ENCODE results near the gene IRF4. TPM values are rescaled to one million over a fixed set of nuclear protein-coding genes. Genes with fewer than 3 reads are reported as not detected.

Gene IRF4
- total RNA-seq, 1 experiment from 2014 or later = 0.15 TPM

GRCh38 chr6:354631-355280, 36.8 kb upstream of the IRF4 start:
- Histone ChIP-seq H3K27me3 (ENCODE audit: low read length) (no peaks in the 10 kb centered on the region), H3K4me2 (ENCODE audit: low read length) (no peak overlapping the region), H3K9me3 (ENCODE audit: low read length) (no peaks in the 10 kb centered on the region), H3K9me2 (replicated peaks; ENCODE audit: low read length) (no peaks in the 10 kb centered on the region), H3K9ac (ENCODE audit: low read length) (no peak overlapping the region), H2AFZ (ENCODE audit: low read length) (no peak overlapping the region), H4K20me1 (ENCODE audit: low read length) (no peaks in the 10 kb centered on the region), H3K4me3 (ENCODE audit: low read length) (no peak overlapping the region), H3K27ac (ENCODE audit: low read length) (no peak overlapping the region), H3K4me1 (ENCODE audit: insufficient read depth, low read length) (no peaks in the 10 kb centered on the region), H3K79me2 (ENCODE audit: low read length) (no peaks in the 10 kb centered on the region), H3K36me3 (ENCODE audit: low read depth, low read length) (no peaks in the 10 kb centered on the region), H3F3A (ENCODE audit: low read length, unreplicated experiment) (no peaks in the 10 kb centered on the region)
- intact Hi-C loops (cut with micrococcal nuclease) = no loop called here
- no TSS peak for BruUV-seq (replicated peaks)
- CTCF ChIA-PET = no interaction called here
- TF ChIP-seq, protein P1, sequence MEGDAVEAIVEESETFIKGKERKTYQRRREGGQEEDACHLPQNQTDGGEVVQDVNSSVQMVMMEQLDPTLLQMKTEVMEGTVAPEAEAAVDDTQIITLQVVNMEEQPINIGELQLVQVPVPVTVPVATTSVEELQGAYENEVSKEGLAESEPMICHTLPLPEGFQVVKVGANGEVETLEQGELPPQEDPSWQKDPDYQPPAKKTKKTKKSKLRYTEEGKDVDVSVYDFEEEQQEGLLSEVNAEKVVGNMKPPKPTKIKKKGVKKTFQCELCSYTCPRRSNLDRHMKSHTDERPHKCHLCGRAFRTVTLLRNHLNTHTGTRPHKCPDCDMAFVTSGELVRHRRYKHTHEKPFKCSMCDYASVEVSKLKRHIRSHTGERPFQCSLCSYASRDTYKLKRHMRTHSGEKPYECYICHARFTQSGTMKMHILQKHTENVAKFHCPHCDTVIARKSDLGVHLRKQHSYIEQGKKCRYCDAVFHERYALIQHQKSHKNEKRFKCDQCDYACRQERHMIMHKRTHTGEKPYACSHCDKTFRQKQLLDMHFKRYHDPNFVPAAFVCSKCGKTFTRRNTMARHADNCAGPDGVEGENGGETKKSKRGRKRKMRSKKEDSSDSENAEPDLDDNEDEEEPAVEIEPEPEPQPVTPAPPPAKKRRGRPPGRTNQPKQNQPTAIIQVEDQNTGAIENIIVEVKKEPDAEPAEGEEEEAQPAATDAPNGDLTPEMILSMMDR (conservative IDR thresholded peaks at IDR 0.05; ENCODE audit: low read depth, low read length) = no peak
- no peak for TF ChIP-seq EZH2phosphoT487 (IDR thresholded peaks at IDR 0.05; ENCODE audit: borderline replicate concordance, low read length)
- no peak for TF ChIP-seq EZH2 (IDR thresholded peaks at IDR 0.05; ENCODE audit: low read length, unreplicated experiment)
- POLR2A ChIA-PET (ENCODE audit: unreplicated experiment) = no interaction called here
- ATAC-seq = no peak
- DNase-seq = no peak

DNA sequence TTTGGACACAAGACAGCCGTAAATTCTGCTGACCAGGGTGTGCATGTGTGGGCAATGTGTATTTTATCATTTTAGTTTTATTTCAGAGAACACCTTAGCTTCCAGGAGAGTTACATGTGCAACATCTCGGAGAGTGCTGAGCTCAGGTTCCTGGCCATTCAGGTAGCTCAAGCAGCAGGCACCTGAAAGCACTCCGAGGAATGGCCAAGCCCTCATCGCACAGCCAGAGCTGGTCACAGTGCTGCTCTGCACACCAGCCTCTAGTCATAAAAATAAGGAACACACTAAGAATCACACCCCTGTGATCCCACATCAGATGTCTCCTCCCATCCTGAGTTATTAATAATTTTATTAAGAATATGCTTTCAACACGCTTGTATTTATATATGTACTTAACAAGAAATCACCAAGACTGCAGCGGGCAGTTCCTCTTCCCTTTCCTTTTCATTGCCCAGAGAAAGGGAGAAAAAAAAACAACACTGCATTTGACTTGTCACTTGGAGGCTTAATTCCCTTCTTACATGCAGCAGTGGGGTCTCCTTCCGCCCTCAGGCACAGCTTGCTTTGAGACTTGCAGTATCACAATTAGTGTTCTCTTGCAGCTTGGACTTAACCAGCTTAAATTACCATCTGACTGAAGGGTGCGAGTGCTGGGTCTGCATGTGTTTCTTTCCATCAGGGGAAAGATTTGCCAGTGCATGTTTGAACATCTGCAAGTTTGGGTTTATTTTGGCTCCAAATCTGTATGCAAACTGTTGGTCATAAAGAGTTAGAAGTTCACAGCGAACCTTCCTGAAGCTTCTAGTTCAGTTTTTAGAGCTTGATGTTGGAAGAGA, 36.0 kb upstream of the IRF4 start:
- H2AFZ ChIP-seq (ENCODE audit: low read length) = no peak overlapping the region
- TF ChIP-seq, protein P1 (conservative IDR thresholded peaks at IDR 0.05; ENCODE audit: low read depth, low read length) = no peak
- no peak for TF ChIP-seq EZH2phosphoT487 (IDR thresholded peaks at IDR 0.05; ENCODE audit: borderline replicate concordance, low read length)
- TF ChIP-seq EZH2 (IDR thresholded peaks at IDR 0.05; ENCODE audit: low read length, unreplicated experiment) = no peak
- no peak overlapping the region for H3K4me2 ChIP-seq (ENCODE audit: low read length)
- no peak overlapping the region for H3K4me3 ChIP-seq (ENCODE audit: low read length)
- intact Hi-C loops (cut with micrococcal nuclease) = no loop called here
- no peak overlapping the region for H3K27ac ChIP-seq (ENCODE audit: low read length)
- H3K27me3 ChIP-seq (ENCODE audit: low read length) = no peaks in the 10 kb centered on the region
- no peaks in the 10 kb centered on the region for H3K9me2 ChIP-seq (replicated peaks; ENCODE audit: low read length)
- no peak overlapping the region for H3K9ac ChIP-seq (ENCODE audit: low read length)
- no peaks in the 10 kb centered on the region for H3K36me3 ChIP-seq (ENCODE audit: low read depth, low read length)
- no peak for ATAC-seq
- no peaks in the 10 kb centered on the region for H4K20me1 ChIP-seq (ENCODE audit: low read length)
- H3K9me3 ChIP-seq (ENCODE audit: low read length) = no peaks in the 10 kb centered on the region
- no peaks in the 10 kb centered on the region for H3K4me1 ChIP-seq (ENCODE audit: insufficient read depth, low read length)
- ChIA-PET CTCF (interaction anchor here (0.6 kb wide), 1 partner anchor 53 kb away, joined by 5 read pairs; no protein-coding TSS in a partner anchor), POLR2A (ENCODE audit: unreplicated experiment) (no interaction called here)
- DNase-seq = no peak
- H3K79me2 ChIP-seq (ENCODE audit: low read length) = no peaks in the 10 kb centered on the region
- BruUV-seq (replicated peaks) = no TSS peak
- H3F3A ChIP-seq (ENCODE audit: low read length, unreplicated experiment) = no peaks in the 10 kb centered on the region

DNA sequence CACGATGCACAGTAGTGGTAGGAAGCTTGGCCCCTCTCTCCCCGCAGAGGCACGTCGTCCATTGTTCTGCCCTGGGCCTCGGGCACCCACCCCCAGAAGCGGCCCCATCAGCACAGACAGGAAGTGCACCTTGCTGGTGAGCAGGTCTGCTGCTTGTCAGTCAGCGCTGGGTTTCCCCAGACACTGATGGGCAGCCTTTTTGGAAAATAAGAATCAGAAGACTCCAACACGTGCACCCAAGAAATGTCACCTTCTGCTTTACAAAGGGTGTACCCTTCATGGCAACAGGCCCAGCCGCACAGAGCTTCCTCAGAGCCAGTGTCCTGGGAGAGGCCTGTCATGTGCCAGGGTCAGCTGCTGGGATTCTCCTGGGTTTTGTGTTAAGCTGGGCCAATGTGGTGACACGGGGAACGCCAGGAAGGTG, 34.7 kb upstream of the IRF4 start:
- ChIA-PET CTCF (no interaction called here), POLR2A (ENCODE audit: unreplicated experiment) (no interaction called here)
- no peaks in the 10 kb centered on the region for H3K27me3 ChIP-seq (ENCODE audit: low read length)
- DNase-seq = no peak
- BruUV-seq (replicated peaks) = no TSS peak
- H3K4me3 ChIP-seq (ENCODE audit: low read length) = no peak overlapping the region
- no peaks in the 10 kb centered on the region for H4K20me1 ChIP-seq (ENCODE audit: low read length)
- no peak overlapping the region for H3K4me2 ChIP-seq (ENCODE audit: low read length)
- no peaks in the 10 kb centered on the region for H3K9me2 ChIP-seq (replicated peaks; ENCODE audit: low read length)
- no peak overlapping the region for H3K27ac ChIP-seq (ENCODE audit: low read length)
- no peaks in the 10 kb centered on the region for H3K9me3 ChIP-seq (ENCODE audit: low read length)
- H3K4me1 ChIP-seq (ENCODE audit: insufficient read depth, low read length) = no peaks in the 10 kb centered on the region
- H3K9ac ChIP-seq (ENCODE audit: low read length) = no peak overlapping the region
- TF ChIP-seq EZH2phosphoT487 (IDR thresholded peaks at IDR 0.05; ENCODE audit: borderline replicate concordance, low read length) (no peak), EZH2 (IDR thresholded peaks at IDR 0.05; ENCODE audit: low read length, unreplicated experiment) (no peak)
- TF ChIP-seq, protein P1 (conservative IDR thresholded peaks at IDR 0.05; ENCODE audit: low read depth, low read length) = no peak
- intact Hi-C loops (cut with micrococcal nuclease) = no loop called here
- H3K79me2 ChIP-seq (ENCODE audit: low read length) = no peaks in the 10 kb centered on the region
- no peak for ATAC-seq
- H3F3A ChIP-seq (ENCODE audit: low read length, unreplicated experiment) = no peaks in the 10 kb centered on the region
- H2AFZ ChIP-seq (ENCODE audit: low read length) = no peak overlapping the region
- no peaks in the 10 kb centered on the region for H3K36me3 ChIP-seq (ENCODE audit: low read depth, low read length)
